Prostate gland (tissue), 2 donors: ENCODE measurements around the gene ADAMTSL3.

ENCODE experiments used
- CTCF ChIP-seq, 4 experiments: fragments of 200-600 bp in 2 of 4; fragments of 450-650 bp in 2 of 4; sonication (generic) in 2 of 4; IDR thresholded peaks; 1 replicate in 3 of 4; 2 replicates in 1 of 4; pipeline ENCODE4 v1.5.1; 2016 to 2019; ENCODE audit warnings: antibody characterized with exemption in 4 of 4, mild to moderate bottlenecking in 2 of 4, moderate library complexity in 2 of 4
- POLR2A ChIP-seq: fragments of 450-650 bp; IDR thresholded peaks from one replicate; pipeline ENCODE4 v1.6.1; 2016; ENCODE audit warnings: antibody characterized with exemption, mild to moderate bottlenecking

GRCh38 chr15:84022516-84022915, 368.6 kb downstream of the ADAMTSL3 start:
- no peak for TF ChIP-seq CTCF (IDR thresholded peaks at IDR 0.05)
- no peak for TF ChIP-seq POLR2A
